IPS-18a (cell line): ENCODE measurements around the gene FXN.

Source experiments
- H3K27ac ChIP-seq: one replicate; pipeline ENCODE4 v1.5.1; 2013; ENCODE audit warnings: low read length
- H3K27me3 ChIP-seq: one replicate; pipeline ENCODE4 v1.6.1; 2013; ENCODE audit warnings: mild to moderate bottlenecking, low read length; ENCODE audit not compliant: control insufficient read depth, insufficient read depth
- H3K36me3 ChIP-seq: one replicate; pipeline ENCODE4 v1.6.1; 2013; ENCODE audit warnings: low read depth, low read length; ENCODE audit not compliant: control insufficient read depth
- H3K4me1 ChIP-seq: one replicate; pipeline ENCODE4 v1.6.1; 2013; ENCODE audit warnings: low read depth, low read length; ENCODE audit not compliant: control insufficient read depth
- H3K4me3 ChIP-seq: one replicate; pipeline ENCODE4 v1.5.1; 2013; ENCODE audit warnings: low read length
- H3K9ac ChIP-seq: one replicate; pipeline ENCODE4 v1.6.1; 2013; ENCODE audit warnings: mild to moderate bottlenecking, low read length, moderate library complexity
- H3K9me3 ChIP-seq: one replicate; pipeline ENCODE4 v1.6.1; 2013; ENCODE audit warnings: low read depth, low read length; ENCODE audit not compliant: control insufficient read depth

FXN gene

DNA sequence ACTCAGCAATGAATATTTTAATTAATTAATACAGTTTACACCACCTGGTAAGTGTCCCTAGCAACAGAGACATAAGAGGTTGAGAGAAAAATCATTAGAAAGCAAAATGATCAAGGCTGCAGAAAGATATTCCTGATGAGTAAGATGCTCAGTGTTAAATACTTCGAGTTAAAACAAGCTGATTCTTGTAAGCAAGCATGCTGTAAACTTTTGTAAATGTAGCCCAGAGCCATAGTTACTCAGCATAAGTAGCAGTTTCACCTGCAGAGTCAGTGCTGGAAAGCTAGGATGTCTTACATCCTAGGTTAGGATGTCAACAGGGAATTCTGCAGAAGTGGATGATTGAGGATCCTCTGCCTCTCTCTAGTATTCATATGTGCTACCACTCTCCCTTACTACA, 25.8 kb upstream of the FXN start:
- H3K9me3 ChIP-seq = no peaks in the 10 kb centered on the region
- H3K4me3 ChIP-seq = no peak overlapping the region
- no peaks in the 10 kb centered on the region for H3K4me1 ChIP-seq
- no peaks in the 10 kb centered on the region for H3K36me3 ChIP-seq
- no peak overlapping the region for H3K27ac ChIP-seq
- no peaks in the 10 kb centered on the region for H3K27me3 ChIP-seq
- H3K9ac ChIP-seq = no peak overlapping the region

DNA sequence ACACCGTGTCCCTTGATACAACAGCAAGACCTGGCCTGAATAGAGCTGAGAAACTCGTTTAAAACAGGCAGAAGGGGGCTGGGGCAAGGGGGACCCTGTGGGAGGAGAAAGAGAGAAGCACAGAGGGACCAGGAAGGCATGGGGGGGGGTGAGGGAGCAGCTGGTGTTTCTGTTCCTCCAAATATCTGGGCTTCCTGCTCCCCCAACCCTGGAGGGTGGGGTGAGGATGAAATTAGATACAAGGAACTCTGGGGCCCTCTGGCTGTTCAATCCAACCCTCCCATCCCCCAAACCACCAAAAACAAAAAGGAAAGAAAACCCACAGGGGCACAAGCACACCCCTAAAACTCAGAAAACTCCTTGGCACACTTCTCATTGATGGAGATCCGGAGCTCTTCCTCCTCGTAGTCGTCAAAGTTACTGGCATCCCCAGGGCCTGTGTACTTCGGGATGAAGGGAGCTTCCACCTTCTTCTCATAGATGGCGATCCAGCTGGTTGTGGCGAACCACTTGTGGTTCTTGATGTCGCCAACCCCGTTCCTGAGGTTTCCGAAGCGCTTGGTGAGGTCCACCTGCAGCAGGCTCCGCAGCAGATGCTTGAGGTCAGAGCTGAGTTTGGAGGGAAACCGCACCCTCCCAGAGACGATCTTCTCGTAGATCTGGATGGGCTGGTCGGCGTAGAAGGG, 22.7 kb upstream of the FXN start:
- H3K9ac ChIP-seq = no peak overlapping the region
- H3K27ac ChIP-seq = no peak overlapping the region
- peaks cover 15% of the 10 kb centered on the region for H3K4me1 ChIP-seq
- no peaks in the 10 kb centered on the region for H3K27me3 ChIP-seq
- no peaks in the 10 kb centered on the region for H3K36me3 ChIP-seq
- no peaks in the 10 kb centered on the region for H3K9me3 ChIP-seq
- no peak overlapping the region for H3K4me3 ChIP-seq

DNA sequence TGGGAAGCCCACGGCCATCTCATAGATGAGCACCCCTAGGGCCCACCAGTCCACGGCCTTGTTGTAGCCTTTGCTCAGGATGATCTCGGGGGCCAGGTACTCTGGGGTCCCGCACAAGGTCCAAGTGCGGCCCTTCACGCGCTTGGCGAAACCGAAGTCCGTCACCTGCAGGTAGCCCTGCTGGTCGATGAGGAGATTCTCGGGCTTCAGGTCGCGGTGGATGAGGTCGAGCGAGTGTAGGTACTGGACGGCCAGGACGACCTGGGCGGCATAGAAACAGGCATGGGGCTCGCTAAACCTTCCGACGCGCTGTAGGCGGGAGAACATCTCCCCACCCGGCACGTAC, 22.2 kb upstream of the FXN start:
- Histone ChIP-seq H3K9me3 (no peaks in the 10 kb centered on the region), H3K4me1 (peaks cover 15% of the 10 kb centered on the region), H3K27ac (no peak overlapping the region), H3K36me3 (no peaks in the 10 kb centered on the region), H3K4me3 (no peak overlapping the region), H3K9ac (no peak overlapping the region), H3K27me3 (no peaks in the 10 kb centered on the region)

DNA sequence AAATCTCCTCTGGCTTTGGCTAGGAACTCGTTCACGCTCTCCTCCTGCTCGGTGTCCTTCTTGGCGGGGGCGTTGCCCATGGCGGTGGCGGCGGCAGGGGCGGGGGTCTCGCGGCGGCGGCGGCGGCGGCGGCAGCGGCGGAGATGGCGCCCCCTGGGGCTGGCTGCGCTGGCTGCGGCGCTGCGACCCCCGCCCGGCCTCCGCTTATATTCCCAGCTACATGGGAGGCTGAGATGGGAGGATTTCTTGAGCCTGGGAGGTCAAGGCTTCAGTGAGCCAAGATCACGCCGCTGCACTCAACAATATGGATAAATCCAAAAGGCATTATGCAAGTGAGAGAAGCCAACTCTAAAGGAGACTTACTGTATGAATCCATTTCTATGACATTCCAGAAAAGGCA, 21.5 kb upstream of the FXN start, which contains the start of gene PRKACG:
Gene PRKACG (minus strand): TSS at position 101 of the 400 bp plus-strand sequence. CDS start 21 bp downstream, at position 80.
- no peaks in the 10 kb centered on the region for H3K27me3 ChIP-seq
- no peak within 1 kb of the TSS for H3K9ac ChIP-seq
- H3K36me3 ChIP-seq = no peaks in the 10 kb centered on the region
- H3K27ac ChIP-seq = no peak within 1 kb of the TSS
- H3K4me1 ChIP-seq = peaks cover 15% of the 10 kb centered on the region
- H3K4me3 ChIP-seq = no peak within 1 kb of the TSS
- H3K9me3 ChIP-seq = no peaks in the 10 kb centered on the region

DNA sequence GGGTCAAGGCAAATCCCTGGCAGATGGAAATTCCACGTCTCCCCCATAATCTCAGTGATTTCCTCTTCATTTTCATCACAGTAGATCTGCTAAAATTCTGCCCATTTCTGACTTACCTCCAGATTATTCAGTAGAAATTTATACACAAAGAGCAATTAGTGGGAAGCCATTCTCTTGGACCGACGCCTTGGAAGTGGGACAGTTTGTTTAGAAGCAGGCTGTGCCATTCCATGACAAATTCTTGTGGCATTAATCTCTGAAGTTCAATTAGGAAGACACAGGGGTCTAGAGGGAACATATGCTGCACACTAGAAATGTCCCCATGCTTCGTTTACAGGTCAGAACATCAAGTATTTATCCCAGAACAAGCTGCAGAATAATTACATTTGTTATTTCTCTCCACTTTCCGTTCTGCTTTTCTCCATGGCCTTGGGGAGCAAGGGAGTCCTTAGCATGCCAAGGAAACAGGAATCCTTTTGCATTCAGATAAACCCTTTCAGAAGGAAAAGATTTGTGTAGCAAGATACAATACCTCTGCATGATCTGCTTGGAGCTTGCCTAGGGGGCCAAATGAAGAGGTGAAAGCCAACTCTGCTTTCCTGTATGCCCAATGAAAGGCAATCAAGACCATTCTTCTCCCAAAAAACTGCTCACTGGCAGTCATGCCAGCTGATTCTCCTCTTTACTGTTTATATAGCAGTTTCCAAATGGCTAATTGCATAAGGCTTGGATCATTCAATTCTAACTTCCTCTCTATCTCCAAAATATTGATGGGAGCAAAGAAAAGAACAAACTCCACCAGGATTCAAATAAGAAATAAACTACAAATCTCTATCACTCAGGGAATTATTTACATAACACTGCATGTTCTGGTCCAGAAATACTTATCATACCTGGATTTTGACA, 19.1 kb upstream of the FXN start:
- Histone ChIP-seq H3K4me3 (no peak overlapping the region), H3K9ac (no peak overlapping the region), H3K36me3 (no peaks in the 10 kb centered on the region), H3K4me1 (peaks cover 15% of the 10 kb centered on the region), H3K27me3 (no peaks in the 10 kb centered on the region), H3K9me3 (no peaks in the 10 kb centered on the region), H3K27ac (no peak overlapping the region)

DNA sequence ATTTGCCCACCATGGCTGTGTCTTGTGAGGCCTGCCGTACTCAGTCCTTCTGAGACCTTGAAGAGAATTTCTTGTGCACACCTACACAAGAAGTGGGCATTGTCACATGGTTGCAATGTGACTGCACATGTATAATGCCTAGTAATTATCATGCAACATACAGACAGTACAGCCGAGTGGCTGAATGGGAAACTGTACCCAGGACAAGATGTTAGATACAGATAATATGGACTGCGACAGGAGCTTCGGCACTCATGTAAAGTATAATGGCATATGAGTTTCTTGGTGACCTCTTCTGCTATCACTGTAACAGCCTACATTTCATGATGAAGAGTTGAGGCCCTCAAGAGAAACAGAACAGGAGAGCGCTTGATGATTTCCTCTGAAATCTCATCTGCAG, 16.8 kb upstream of the FXN start:
- H3K36me3 ChIP-seq = no peaks in the 10 kb centered on the region
- no peak overlapping the region for H3K9ac ChIP-seq
- no peaks in the 10 kb centered on the region for H3K27me3 ChIP-seq
- H3K27ac ChIP-seq = no peak overlapping the region
- peaks cover 19% of the 10 kb centered on the region for H3K4me1 ChIP-seq
- no peaks in the 10 kb centered on the region for H3K9me3 ChIP-seq
- H3K4me3 ChIP-seq = no peak overlapping the region

DNA sequence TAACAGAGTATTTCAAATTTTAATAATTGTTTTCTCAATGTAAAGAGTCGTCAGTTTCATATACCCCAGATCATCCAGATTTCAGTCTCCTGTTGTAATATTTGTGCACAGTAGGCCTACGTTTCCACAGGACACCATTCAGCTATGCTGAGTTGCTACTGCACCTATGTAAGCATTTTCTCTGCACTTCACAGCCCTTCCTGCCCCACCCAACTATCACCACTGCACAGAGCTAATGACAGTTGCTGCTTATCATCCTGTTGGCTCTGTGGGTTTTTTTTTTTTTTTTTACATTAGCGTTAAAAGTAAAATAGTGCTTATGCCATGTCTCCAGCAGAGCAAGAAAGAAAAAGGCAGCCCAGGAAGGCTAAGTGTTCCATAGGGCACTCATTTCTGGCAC, 15.7 kb upstream of the FXN start:
- H3K4me1 ChIP-seq = peaks cover 24% of the 10 kb centered on the region
- no peaks in the 10 kb centered on the region for H3K9me3 ChIP-seq
- H3K27me3 ChIP-seq = no peaks in the 10 kb centered on the region
- no peak overlapping the region for H3K27ac ChIP-seq
- H3K4me3 ChIP-seq = no peak overlapping the region
- H3K36me3 ChIP-seq = no peaks in the 10 kb centered on the region
- no peak overlapping the region for H3K9ac ChIP-seq

DNA sequence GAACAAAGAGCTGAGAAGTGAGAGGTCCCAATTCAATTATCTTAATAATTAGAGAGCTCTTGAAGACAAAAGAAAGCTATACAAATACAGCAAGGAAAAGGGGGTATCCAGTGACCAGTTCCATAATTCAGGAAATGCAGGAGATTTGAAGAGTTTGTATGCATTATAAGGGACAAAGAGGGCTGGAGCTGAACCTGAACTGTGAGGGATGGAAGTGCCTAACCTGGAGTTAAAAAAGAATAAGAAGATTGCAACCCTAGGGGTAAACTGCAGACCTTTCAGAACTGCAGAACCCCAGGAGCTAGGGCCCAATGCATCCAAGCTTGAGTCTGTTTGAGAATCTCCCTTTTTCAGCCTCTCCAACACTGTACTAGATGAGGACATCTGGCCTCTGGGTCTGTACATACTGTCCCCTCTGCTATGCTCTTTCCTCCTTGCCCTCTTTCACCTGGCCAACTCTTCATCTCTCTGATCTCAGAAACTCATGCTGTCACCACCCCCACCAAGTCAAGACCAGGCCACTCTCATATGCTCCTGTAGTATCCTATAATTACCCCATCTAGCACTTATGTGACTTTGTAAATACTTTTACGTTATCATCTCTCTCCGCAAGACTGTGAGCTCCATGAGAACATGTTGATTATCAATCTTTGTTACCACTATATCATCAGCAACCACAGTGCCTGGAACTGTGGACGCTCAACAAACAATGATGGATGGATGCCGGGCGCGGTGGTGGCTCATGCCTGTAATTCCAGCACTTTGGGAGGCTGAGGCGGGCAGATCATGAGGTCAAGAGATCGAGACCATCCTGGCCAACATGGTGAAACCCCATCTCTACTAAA, 15.0 kb upstream of the FXN start:
- Histone ChIP-seq H3K9ac (no peak overlapping the region), H3K36me3 (no peaks in the 10 kb centered on the region), H3K4me3 (no peak overlapping the region), H3K4me1 (peaks cover 24% of the 10 kb centered on the region), H3K27me3 (no peaks in the 10 kb centered on the region), H3K9me3 (no peaks in the 10 kb centered on the region), H3K27ac (no peak overlapping the region)

DNA sequence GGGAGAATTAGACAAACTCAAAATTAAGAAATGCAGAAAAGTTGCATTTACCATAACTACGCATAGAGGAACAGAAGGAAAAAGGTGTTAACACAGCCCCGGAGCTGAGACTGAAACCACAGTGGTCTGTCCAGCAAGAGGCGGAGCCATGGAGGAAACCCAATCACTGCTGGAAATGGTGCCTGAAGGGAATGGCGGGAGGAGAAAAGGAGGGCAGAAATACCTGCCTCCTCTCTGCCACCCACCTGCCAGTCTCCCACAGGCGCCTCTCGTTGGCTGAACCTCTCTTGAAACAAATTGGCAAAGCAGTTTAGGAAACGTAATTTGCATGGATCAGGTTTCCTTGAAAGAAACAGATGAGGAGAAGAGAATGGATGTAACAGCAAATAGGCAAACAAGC, 11.9 kb upstream of the FXN start:
- Histone ChIP-seq H3K4me3 (no peak overlapping the region), H3K27ac (no peak overlapping the region), H3K36me3 (no peaks in the 10 kb centered on the region), H3K4me1 (peaks cover 10% of the 10 kb centered on the region), H3K9me3 (no peaks in the 10 kb centered on the region), H3K9ac (no peak overlapping the region), H3K27me3 (no peaks in the 10 kb centered on the region)

DNA sequence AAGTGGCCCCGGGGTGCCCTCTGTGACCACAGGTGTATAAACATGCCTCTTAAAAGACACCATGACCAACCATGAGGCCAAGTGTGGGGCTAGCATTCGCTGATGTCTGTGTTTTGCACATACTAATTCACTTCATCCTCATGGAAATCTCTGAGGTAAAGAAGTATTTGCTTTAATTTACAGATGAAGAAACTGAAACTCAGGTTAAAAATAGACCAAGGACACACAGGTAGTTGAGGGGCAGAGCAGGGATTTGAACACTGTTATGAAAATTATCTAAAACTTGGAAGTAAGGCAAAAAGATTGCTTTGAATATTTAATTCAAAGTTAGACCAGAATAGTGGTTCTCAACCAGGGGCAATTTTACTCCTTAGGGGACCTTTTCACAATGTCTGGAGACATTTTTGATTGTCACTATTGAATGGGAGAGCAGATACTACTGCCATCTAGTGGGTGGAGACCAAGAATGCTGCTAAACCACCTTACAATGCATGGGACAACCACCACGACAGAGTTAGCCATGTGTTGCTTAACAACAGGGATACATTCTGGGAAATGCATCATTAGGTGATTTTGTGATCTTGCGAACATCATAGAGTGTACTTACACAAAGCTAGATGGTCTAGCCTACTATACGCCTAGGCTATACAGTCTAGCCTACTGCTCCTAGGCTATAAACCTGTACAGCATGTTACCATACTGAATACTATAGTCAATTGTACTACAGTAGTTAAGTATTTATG, 8.0 kb upstream of the FXN start:
- no peak overlapping the region for H3K9ac ChIP-seq
- peaks cover 10% of the 10 kb centered on the region for H3K4me1 ChIP-seq

DNA sequence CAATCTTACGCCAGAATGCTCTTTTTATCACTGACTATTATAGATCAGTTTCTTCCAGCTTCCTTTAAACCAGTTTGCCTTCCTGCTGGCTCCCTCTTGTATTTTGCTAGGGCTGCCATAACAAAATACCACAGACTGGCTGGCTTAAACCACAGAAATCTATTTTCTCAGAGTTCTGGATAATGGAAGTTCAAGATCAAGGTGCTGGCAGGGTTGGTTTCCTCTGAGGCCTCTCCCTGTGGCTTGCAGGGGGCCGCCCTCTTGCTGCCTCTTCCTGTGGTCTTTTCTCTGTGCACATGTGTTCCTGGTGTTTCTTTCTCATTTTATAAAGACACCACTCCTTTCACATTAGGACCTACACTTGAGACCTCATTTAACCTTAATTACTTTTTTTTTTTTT, 6.8 kb upstream of the FXN start:
- Histone ChIP-seq H3K27me3 (no peaks in the 10 kb centered on the region), H3K9me3 (peaks cover 4% of the 10 kb centered on the region), H3K27ac (no peak overlapping the region), H3K9ac (no peak overlapping the region), H3K36me3 (no peaks in the 10 kb centered on the region), H3K4me3 (no peak overlapping the region), H3K4me1 (peaks cover 5% of the 10 kb centered on the region)

More for the DNA sequence above, 8.0 kb upstream of the FXN start:
- Histone ChIP-seq H3K27ac (no peak overlapping the region), H3K36me3 (no peaks in the 10 kb centered on the region), H3K9me3 (peaks cover 4% of the 10 kb centered on the region), H3K4me3 (no peak overlapping the region), H3K27me3 (no peaks in the 10 kb centered on the region)
